NT2/D1 (cell line): ENCODE measurements around the gene TIMM44.

Experiments used
- DNase-seq: peaks from one replicate; pipeline ENCODE4 v3.0.0-alpha.2; 2011; ENCODE audit warnings: low read depth, low spot score
- H3K27me3 ChIP-seq: 2 replicates; pipeline ENCODE4 v1.6.0; 2011; ENCODE audit warnings: mild to moderate bottlenecking; ENCODE audit not compliant: insufficient read length, insufficient read depth
- H3K36me3 ChIP-seq: 2 replicates; pipeline ENCODE4 v1.6.1; 2011; ENCODE audit warnings: mild to moderate bottlenecking, low read length, mixed read lengths; ENCODE audit not compliant: insufficient read depth, insufficient read length
- H3K4me1 ChIP-seq: 2 replicates; pipeline ENCODE4 v1.5.1; 2011; ENCODE audit not compliant: insufficient read depth, insufficient read length
- H3K4me3 ChIP-seq: 2 replicates; pipeline ENCODE4 v1.5.1; 2011; ENCODE audit warnings: low read depth; ENCODE audit not compliant: insufficient read length
- H3K9ac ChIP-seq: 2 replicates; pipeline ENCODE4 v1.6.0; 2011; ENCODE audit warnings: low read depth; ENCODE audit not compliant: insufficient read length
- H3K9me3 ChIP-seq: 2 replicates; pipeline ENCODE4 v1.5.1; 2011; ENCODE audit warnings: mild to moderate bottlenecking, low read length; ENCODE audit not compliant: insufficient read depth
- SUZ12 ChIP-seq: IDR thresholded peaks from 2 replicates; pipeline ENCODE4 v1.6.1; 2011; ENCODE audit not compliant: insufficient read length, insufficient read depth; ENCODE audit errors: extremely low read depth
- YY1 ChIP-seq: IDR thresholded peaks from 2 replicates; pipeline ENCODE4 v1.6.1; 2011; ENCODE audit not compliant: insufficient read length, insufficient read depth
- ZNF274 ChIP-seq: IDR thresholded peaks from 2 replicates; pipeline ENCODE4 v1.6.1; 2011; ENCODE audit warnings: mild to moderate bottlenecking, low read depth, low read length

Gene TIMM44

GRCh38 chr19:7980635-7981121 lies 37.2 kb upstream of the TIMM44 start:
- H3K9me3 ChIP-seq, result no peaks in the 10 kb centered on the region
- no peak overlapping the region for H3K4me3 ChIP-seq
- no peak overlapping the region for H3K9ac ChIP-seq
- H3K4me1 ChIP-seq, result no peaks in the 10 kb centered on the region
- TF ChIP-seq YY1 (no peak), SUZ12 (no peak), ZNF274 (no peak)
- no peaks in the 10 kb centered on the region for H3K27me3 ChIP-seq
- no peak for DNase-seq
- peaks cover 97% of the 10 kb centered on the region for H3K36me3 ChIP-seq

GRCh38 chr19:7980168-7980567 lies 36.7 kb upstream of the TIMM44 start:
- Histone ChIP-seq H3K4me1 (no peaks in the 10 kb centered on the region), H3K4me3 (no peak overlapping the region), H3K36me3 (peaks cover 97% of the 10 kb centered on the region), H3K9ac (no peak overlapping the region), H3K27me3 (no peaks in the 10 kb centered on the region), H3K9me3 (no peaks in the 10 kb centered on the region)
- DNase-seq, result no peak
- no peak for TF ChIP-seq SUZ12
- no peak for TF ChIP-seq ZNF274
- TF ChIP-seq YY1, result no peak

- no peaks in the 10 kb centered on the region for H3K27me3 ChIP-seq
- H3K36me3 ChIP-seq, result peaks cover 97% of the 10 kb centered on the region
- no peak overlapping the region for H3K4me3 ChIP-seq
- no peak overlapping the region for H3K9ac ChIP-seq
- H3K9me3 ChIP-seq, result no peaks in the 10 kb centered on the region
- TF ChIP-seq SUZ12 (no peak), ZNF274 (no peak)
- H3K4me1 ChIP-seq, result no peaks in the 10 kb centered on the region
- no peak for DNase-seq
Observed at GRCh38 chr19:7979559-7979958, 36.1 kb upstream of the TIMM44 start.

GRCh38 chr19:7979011-7979410 lies 35.5 kb upstream of the TIMM44 start:
- Histone ChIP-seq H3K9me3 (no peaks in the 10 kb centered on the region), H3K4me3 (no peak overlapping the region), H3K36me3 (peaks cover 97% of the 10 kb centered on the region), H3K27me3 (no peaks in the 10 kb centered on the region), H3K4me1 (no peaks in the 10 kb centered on the region), H3K9ac (no peak overlapping the region)
- no peak for DNase-seq
- TF ChIP-seq YY1, result no peak

GRCh38 chr19:7978179-7978825 lies 34.8 kb upstream of the TIMM44 start:
- Histone ChIP-seq H3K4me1 (no peaks in the 10 kb centered on the region), H3K4me3 (no peak overlapping the region), H3K27me3 (no peaks in the 10 kb centered on the region), H3K9ac (no peak overlapping the region), H3K36me3 (peaks cover 97% of the 10 kb centered on the region), H3K9me3 (no peaks in the 10 kb centered on the region)
- DNase-seq, result no peak
- TF ChIP-seq YY1 (no peak), SUZ12 (no peak), ZNF274 (no peak)

DNA sequence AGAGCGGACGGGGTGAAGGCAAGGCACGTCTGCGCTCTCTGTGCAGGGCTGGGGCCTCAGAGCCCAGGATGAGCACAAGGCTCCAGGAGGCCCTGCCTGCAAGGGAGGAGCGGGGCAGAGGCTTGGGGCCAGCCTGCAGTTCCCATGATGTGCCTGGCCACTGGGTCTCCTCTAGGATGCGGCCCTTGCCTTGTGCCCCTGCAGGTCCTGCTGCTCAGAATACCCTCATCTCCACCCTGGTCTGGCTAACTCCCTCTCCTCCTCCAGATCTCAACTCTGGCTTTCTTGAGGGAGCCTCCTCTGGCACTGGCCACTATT lies 34.2 kb upstream of the TIMM44 start:
- H3K9me3 ChIP-seq, result no peaks in the 10 kb centered on the region
- no peak for DNase-seq
- no peak overlapping the region for H3K9ac ChIP-seq
- H3K36me3 ChIP-seq, result peaks cover 94% of the 10 kb centered on the region
- H3K4me1 ChIP-seq, result no peaks in the 10 kb centered on the region
- no peaks in the 10 kb centered on the region for H3K27me3 ChIP-seq
- no peak overlapping the region for H3K4me3 ChIP-seq
- TF ChIP-seq SUZ12, result no peak

GRCh38 chr19:7977021-7977722 lies 33.7 kb upstream of the TIMM44 start:
- TF ChIP-seq ZNF274 (no peak), YY1 (no peak), SUZ12 (no peak)
- H3K36me3 ChIP-seq, result peaks cover 91% of the 10 kb centered on the region

DNA sequence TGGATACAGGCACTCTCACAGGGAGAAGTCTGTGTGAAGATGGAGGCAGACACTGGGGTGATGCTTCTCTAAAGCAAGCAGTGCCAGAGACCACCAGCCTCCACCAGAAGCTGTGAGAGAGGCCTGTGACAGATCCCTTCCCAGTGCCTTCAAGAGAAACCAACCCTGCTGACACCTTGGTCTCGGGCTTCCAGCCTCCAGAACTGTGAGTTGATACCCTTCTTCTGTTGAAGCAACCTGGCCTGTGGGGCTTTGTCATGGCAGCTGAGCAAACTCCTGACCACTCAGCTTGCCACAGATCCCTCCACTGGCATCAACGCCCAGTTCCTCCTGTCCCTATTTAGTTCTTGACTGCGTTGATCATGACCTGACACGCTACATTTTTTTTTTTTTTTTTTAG lies 33.0 kb upstream of the TIMM44 start:
- no peak for DNase-seq
- Histone ChIP-seq H3K36me3 (peaks cover 91% of the 10 kb centered on the region), H3K4me1 (peaks cover 9% of the 10 kb centered on the region), H3K9me3 (no peaks in the 10 kb centered on the region), H3K9ac (no peak overlapping the region), H3K4me3 (no peak overlapping the region), H3K27me3 (no peaks in the 10 kb centered on the region)
- TF ChIP-seq ZNF274 (no peak), SUZ12 (no peak), YY1 (no peak)

More at GRCh38 chr19:7977021-7977722, 33.7 kb upstream of the TIMM44 start:
- Histone ChIP-seq H3K9ac (no peak overlapping the region), H3K27me3 (no peaks in the 10 kb centered on the region), H3K4me1 (peaks cover 2% of the 10 kb centered on the region), H3K9me3 (no peaks in the 10 kb centered on the region), H3K4me3 (no peak overlapping the region)
- DNase-seq, result no peak
